Measurements from ENCODE around the gene PLEKHM3.
A peak's percentile ranks its signal among the peaks of the same experiment; 100 is the strongest.

The PLEKHM3 gene

DNA sequence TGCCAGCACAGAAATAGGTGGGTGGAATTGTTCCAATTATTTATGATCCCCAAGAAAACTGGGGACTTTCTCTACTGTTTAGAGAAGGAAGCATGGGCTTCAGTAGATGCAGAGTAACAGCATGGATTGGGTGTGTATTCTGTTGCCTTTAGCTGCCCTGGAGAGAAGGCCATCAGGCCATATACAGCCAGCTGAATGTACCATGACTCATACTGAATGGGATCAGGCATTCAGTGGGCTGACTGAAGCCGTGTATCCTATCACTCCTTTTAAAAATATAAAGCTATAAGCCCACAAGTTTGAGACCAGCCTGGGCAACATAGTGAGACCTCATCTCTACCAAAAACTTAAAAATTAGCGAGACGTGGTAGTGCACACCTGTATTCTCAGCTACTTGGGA is 16.7 kb upstream of the PLEKHM3 start:
- TF ChIP-seq CTCF (IDR thresholded peaks at IDR 0.05; ENCODE audit: low read depth, low read length, missing control alignments) = no peak
- H3K27me3 ChIP-seq (replicated peaks) = no peaks in the 10 kb centered on the region
- H3K36me3 ChIP-seq (replicated peaks) = no peaks in the 10 kb centered on the region
- in situ Hi-C loops (cut with HindIII; ENCODE audit: low pct_ligation_motif_present, low sequenced_read_pairs) = no loop called here
- no peak overlapping the region for H3K27ac ChIP-seq
- DNase-seq = peak; percentile 75
- no peak overlapping the region for H3K4me3 ChIP-seq (ENCODE audit: low read depth, low read length)

DNA sequence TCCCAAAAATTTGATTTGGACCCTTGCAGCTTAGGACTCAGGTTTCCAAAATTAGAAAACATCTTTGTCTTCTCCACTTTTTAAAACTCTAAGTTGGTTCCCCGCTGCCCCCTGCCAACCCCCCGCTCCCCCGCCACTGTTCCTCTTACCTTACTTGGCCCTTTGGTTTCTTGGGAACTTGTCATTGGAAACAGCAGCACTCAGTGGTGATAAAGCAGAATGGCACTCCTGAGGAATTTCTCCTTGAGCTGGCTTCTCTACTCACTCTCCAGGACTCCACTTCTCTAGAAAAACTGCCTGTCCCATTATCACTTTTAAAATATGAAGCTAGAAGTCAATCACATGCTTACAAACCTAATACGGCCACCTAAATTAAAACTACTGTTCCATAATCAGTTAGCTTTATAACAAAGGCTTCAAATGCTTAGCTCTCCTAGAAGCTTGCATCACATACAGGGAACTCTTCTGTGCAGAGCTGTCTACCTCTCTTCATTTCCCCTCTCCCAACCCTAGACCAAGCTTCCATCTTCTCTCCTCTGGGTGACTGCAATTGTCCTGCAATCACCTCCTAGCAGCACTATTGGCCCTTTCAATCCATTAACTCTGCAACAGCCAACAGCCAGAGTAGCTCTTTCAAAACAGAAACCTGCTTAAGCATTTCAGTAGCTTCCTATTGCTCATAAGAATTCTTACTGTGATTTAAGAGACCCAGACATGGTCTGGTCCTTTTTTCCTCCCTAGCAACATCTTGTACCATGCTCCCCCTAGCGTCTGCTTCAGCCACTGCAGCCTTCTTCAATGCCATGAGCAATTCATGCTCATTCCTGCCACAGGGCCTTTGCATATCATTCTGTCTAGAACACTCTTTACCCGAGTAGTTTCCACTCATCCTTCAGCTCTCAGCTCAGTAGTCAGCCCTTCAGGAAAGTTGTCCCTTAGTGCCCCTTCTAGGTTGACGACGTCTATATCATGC is 15.2 kb upstream of the PLEKHM3 start:
- in situ Hi-C loops (cut with HindIII; ENCODE audit: low pct_ligation_motif_present, low sequenced_read_pairs) = no loop called here
- Histone ChIP-seq H3K27ac (no peak overlapping the region), H3K36me3 (replicated peaks) (no peaks in the 10 kb centered on the region), H3K4me3 (ENCODE audit: low read depth, low read length) (no peak overlapping the region), H3K27me3 (replicated peaks) (no peaks in the 10 kb centered on the region)
- TF ChIP-seq CTCF (IDR thresholded peaks at IDR 0.05; ENCODE audit: low read depth, low read length, missing control alignments) = peak; percentile 89
- DNase-seq = peak; percentile 82

DNA sequence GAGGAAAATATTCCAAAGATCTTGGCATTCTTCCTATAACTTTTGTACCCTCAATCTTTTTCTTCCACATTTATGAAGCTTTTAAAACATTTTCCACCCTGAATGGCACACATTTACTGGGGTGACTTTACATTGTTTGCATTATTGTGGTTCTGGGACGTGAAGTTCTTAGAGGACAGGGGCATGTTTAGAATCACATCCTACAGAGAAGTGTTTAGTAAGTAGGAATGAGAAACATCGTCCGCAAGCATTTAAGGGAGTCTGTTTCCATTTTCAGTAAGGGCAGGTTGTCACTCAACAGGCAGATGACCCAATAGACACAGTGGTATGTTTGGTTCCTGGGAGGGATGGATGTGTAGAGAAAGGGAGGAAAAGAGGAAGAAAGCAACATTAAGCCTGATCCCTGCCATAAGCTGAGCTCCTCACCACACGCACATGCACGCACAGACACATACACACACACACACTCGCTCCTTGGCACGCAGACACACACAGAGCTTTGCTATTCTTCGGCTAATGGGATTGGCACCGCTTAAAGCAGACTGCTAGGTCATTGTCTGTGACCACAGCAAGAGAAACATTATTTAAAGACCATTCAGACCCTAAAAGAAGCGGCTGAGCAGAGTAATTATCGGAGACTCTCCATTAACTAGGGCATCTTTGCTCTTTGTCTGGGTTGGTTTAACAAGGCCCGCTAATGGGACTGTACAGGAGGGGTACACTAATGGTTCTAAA is 14.2 kb upstream of the PLEKHM3 start:
- Histone ChIP-seq H3K36me3 (replicated peaks) (no peaks in the 10 kb centered on the region), H3K4me3 (ENCODE audit: low read depth, low read length) (no peak overlapping the region), H3K27ac (no peak overlapping the region), H3K27me3 (replicated peaks) (no peaks in the 10 kb centered on the region)
- no peak for DNase-seq
- TF ChIP-seq CTCF (IDR thresholded peaks at IDR 0.05; ENCODE audit: low read depth, low read length, missing control alignments) = no peak
- in situ Hi-C loops (cut with HindIII; ENCODE audit: low pct_ligation_motif_present, low sequenced_read_pairs) = no loop called here

GRCh38 chr2:208037564-208038487 is 12.5 kb upstream of the PLEKHM3 start:
- TF ChIP-seq CTCF (IDR thresholded peaks at IDR 0.05; ENCODE audit: low read depth, low read length, missing control alignments) = no peak
- H3K27ac ChIP-seq = no peak overlapping the region
- no peaks in the 10 kb centered on the region for H3K36me3 ChIP-seq (replicated peaks)
- in situ Hi-C loops (cut with HindIII; ENCODE audit: low pct_ligation_motif_present, low sequenced_read_pairs) = no loop called here
- no peak overlapping the region for H3K4me3 ChIP-seq (ENCODE audit: low read depth, low read length)
- no peaks in the 10 kb centered on the region for H3K27me3 ChIP-seq (replicated peaks)
- DNase-seq = no peak

- TF ChIP-seq CTCF (IDR thresholded peaks at IDR 0.05; ENCODE audit: low read depth, low read length, missing control alignments) = no peak
- in situ Hi-C loops (cut with HindIII; ENCODE audit: low pct_ligation_motif_present, low sequenced_read_pairs) = no loop called here
- DNase-seq = no peak
- no peak overlapping the region for H3K27ac ChIP-seq
- no peaks in the 10 kb centered on the region for H3K36me3 ChIP-seq (replicated peaks)
- H3K4me3 ChIP-seq (ENCODE audit: low read depth, low read length) = no peak overlapping the region
- H3K27me3 ChIP-seq (replicated peaks) = no peaks in the 10 kb centered on the region
These were observed 11.0 kb upstream of the PLEKHM3 start for GRCh38 chr2:208036357-208036756.

All from brain microvascular endothelial cell (primary cell).